Activated CD8-positive, alpha-beta memory T cell treated with anti-CD3 and anti-CD28 coated beads for 36 hours (primary cell): ENCODE measurements around the gene LRRC28. TPM values are rescaled to one million over a fixed set of nuclear protein-coding genes. Genes with fewer than 3 reads are reported as not detected.

Experiments used
- CTCF ChIA-PET: fragments of 350-600 bp; sonication (Branson Sonifier 250); formaldehyde crosslinking; loops from one replicate; lab custom pipeline; 2021; ENCODE audit warnings: antibody characterized with exemption; lab: Charles Lee
- POLR2A ChIA-PET: fragments of 350-600 bp; sonication (Branson Sonifier 250); formaldehyde crosslinking; loops from one replicate; lab custom pipeline; 2021; ENCODE audit warnings: antibody characterized with exemption; lab: Charles Lee
- total RNA-seq, 2 experiments: library from RNA; stranded (reverse); gene quantifications; one replicate each; pipeline ENCODE4 v1.2.3, GENCODE V29; 2021

The LRRC28 gene
- total RNA-seq, 2 experiments from 2014 or later, result 17.0 to 17.6 TPM

DNA sequence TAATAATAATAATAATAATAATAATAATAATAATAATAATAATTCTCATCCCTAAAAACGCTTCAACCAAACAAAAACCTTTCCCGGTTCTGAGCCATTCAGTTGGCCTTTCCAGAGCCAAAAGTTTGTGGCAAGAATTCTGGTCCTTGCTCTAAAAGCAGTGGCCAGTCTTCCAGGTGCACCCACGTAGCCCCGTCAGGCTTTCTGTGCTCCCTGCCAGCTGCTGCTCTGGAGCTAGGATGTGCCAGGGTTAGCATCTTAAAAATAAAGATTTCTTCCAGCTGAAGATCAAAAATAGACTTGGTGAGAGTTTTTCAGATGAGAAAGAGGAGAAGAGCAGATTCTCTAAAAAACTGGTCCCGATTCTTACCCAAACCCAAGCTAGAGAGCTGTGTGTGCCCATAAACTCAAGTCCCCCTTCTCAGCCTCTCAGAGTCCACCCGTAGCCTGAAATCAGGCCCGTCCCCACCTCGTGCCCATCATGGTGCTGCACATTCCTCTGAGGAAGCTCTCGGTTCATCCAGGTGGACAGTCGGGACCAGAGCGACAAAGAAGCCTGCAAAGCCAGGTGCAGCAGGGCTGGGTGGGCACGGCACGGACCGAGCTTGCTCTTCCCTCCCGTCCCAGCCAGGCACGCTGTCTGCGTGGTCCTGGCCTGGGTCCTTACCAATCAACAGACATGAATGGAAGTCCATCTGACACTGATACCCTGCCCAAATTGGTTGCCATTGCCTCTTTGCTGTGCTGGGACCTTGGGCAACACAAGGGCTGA lies 155.6 kb downstream of the LRRC28 start:
- ChIA-PET CTCF (no interaction called here), POLR2A (no interaction called here)

DNA sequence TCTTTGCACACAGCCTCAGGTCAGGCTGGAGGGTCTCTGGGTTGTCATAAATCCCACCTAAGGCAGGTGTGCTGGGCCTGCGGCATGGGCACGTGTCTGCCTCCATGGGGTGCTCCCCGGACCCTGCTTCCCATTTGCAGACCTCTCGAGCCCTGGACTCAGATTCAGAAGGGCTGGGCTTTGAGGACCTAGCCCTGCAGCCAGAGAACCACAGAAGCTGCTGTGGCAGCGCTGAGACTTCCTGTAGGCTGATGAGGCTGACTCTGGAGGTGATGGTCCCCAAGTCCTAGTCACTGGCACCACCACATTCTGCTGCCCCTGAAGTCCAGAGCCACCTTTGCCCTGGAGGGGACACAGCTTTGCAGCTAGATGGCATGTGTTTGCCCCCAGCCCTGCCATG lies 156.4 kb downstream of the LRRC28 start:
- ChIA-PET POLR2A (no interaction called here), CTCF (no interaction called here)

DNA sequence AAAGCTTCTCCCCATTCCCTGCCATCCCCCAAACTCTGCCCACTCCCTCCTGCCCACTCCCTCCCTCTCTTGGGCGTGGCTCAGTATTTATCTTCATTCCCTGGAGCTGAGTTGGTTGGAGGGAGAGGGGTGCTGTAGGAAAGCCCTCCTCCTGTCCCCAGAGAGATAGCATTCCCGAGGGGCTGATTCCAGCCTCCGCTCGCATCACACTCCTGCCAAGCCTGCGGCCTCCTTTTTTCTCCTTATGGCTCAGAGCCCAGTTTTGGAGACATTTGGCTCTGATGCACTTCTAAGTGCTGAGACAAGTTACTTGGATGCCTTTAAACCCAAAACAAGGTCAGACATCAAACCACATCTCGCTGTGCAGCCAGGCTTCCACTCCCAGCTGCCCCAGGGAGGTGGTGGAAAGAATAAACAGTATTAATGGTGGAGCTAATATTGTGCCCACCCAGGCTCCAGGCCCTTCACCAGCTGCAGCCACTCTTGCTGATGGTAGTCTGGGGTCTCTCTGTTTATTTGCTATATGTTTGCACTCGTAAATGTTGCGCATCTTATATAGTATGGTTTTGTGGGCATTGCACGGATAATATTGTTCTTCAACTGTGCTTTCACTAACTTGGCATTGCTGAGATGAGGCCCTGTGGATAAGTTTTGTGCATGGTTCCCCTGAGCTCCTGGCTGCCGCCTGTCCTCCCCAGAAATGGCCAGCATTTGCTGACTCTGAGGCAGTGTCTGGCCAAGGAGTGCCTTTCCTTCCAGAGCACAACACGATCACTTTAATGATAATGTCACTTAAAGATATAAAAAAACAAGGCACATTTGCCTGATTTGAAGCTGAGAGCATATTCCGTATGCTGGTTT lies 157.2 kb downstream of the LRRC28 start:
- ChIA-PET CTCF (no interaction called here), POLR2A (no interaction called here)

DNA sequence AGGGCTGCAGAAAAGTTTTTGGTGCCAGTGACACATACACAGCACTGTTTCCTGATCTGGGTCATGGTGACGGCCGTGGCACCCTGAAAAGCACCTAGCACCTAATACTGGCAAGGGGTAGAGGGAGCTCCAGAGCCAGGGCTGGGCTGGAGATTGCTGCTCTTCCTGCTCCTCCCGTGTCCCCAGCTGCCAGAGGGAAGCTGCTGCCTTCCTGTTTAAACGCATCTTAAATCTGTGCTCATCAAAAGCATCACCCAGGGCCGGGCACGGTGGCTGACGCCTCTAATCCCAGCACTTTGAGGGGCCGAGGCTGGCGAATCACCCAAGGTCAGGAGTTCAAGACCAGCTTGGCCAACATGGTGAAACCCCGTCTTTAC lies 157.8 kb downstream of the LRRC28 start:
- POLR2A ChIA-PET, result no interaction called here
- CTCF ChIA-PET, result interaction anchor here (0.7 kb wide), 1 partner anchor 12 kb away, joined by 3 read pairs; no protein-coding TSS in a partner anchor

DNA sequence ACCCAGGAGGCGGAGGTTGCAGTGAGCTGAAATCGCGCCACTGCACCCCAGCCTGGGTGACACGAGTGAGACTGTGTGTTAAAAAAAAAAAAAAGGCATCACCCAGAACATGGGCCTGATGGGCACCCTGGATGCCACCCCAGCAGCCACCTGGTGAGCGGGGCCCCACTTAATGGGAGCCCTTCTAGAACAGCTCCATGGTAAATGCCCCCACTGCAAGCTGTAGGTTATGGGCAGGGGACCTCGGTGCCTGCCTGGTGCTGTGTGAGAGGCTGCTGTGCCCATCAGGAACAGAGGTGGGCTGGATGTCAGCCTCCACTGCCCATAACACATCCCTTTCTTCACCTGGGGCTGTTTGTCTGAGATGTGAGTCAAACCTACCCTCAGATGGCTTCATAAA lies 158.3 kb downstream of the LRRC28 start:
- CTCF ChIA-PET, result interaction anchor here (0.7 to 1.3 kb wide), 2 partner anchors 11 to 14 kb away, joined by 3 read pairs; no protein-coding TSS in a partner anchor
- POLR2A ChIA-PET, result no interaction called here

DNA sequence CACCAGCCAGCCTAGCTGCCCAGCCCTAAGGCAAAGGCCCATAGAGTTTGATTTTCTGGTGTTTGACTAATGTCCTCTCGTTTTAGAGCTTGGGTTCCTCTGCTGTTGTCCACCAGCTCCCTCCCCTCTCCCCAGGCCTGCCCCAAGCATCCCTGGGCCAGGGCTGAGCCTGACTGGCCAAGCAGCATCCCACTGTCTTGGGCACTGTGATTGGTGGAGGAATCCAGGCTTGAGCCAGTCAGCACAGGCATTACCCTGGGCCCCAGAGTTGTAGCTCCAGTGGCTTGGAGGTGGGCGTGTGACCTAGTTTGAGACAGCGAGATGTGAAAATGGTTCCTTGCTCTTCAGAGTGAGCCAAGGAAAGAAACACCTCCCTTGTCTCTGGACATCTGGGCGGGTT lies 159.2 kb downstream of the LRRC28 start:
- POLR2A ChIA-PET, result no interaction called here
- CTCF ChIA-PET, result interaction anchor here (1.3 kb wide), 1 partner anchor 13 kb away, joined by 3 read pairs; no protein-coding TSS in a partner anchor

DNA sequence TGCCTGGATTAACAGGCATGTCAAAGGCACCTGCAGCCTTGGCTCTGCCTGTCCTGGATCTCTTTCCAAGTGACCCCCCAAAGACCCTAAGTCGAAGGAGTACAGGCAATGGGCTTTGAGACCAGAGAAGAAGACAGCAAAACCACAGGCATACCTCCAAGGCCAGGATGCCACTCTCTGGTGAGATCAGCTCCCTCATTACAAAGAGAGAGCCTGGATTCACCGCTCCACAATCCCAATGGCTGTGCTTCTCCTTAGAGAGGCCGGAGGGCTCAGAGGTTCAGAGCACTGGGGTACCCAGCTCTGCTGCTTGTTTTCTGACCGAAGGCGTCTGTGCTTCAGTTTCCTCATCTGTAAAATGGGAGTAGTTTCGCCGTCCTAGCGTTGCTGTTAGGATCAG lies 160.0 kb downstream of the LRRC28 start:
- ChIA-PET CTCF (no interaction called here), POLR2A (no interaction called here)

DNA sequence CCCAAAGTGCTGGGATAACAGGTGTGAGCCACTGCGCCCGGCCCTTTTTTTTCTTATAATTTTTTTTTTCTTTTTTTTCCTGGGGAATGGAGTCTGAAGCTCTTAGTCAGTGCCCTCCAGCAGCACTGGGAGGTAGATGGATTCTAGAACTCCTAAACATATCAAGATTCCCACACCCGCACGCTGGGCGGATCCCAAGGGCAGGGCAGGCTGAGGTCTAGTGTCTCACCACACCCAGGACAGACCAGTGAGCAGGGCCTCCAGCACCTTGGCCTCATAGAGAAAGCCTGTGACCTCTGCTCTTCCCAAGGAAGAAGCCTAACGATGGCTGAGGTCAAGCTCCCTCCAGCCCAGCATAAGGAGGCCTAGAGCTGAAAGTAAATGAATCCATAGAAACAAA lies 160.8 kb downstream of the LRRC28 start:
- ChIA-PET CTCF (no interaction called here), POLR2A (no interaction called here)

DNA sequence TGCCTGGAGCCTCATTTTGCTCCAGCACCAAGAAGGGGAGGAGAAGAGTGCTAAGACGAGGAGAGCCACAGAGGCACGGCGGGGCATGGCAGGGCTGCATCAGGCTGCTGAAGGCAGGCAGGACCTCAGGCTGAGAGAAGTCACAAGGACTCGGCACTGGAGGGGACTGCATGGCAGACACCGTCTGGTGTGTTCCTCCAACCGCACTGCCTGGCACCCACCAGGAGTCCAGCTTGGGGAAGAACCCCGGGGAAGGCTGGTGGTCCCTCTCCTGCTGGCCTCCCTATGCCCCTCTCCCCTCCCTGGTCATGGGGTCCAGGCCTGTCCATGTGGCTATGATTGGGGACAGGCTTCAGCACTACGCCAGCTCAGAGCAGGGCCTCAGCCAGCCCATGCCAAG lies 161.3 kb downstream of the LRRC28 start:
- CTCF ChIA-PET, result no interaction called here
- POLR2A ChIA-PET, result no interaction called here

DNA sequence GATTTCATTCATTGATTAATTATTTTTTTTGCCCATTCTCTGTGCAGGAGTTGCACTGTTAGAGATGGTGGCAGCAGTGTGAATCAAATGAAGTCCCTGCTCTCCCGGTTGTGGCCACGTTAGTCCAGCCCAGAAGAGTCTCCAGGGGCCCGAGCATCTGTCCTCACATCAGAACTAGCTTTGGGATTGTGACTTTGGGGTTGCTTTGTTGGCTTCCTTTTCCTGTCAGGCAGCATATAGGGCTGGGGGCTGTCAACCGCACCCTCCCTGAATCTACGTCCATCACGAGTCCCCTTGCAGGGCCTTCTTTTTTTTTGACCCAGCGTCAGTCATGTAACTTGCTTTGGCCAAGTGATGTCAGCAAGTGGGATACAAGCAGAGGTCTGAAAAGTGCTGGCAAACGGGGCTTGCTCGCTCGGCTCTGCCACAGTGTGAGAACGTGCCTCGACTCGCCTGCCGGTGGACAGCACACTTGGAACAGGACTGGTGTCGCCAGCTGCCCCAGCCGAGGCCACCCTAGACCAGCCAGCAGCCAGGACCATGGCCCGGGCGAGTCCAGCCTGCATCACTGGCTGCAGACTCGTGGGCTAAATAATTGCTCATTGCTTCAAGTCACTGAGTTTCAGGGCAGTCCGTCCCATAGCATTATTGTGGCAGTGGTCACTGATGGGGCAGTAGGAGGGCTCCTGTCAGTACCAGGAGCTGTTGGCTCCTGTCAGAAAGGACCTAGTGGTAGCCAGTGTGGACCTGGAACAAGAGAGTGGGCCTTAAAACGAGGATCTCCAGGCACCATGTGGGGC lies 162.9 kb downstream of the LRRC28 start:
- POLR2A ChIA-PET, result no interaction called here
- CTCF ChIA-PET, result no interaction called here

DNA sequence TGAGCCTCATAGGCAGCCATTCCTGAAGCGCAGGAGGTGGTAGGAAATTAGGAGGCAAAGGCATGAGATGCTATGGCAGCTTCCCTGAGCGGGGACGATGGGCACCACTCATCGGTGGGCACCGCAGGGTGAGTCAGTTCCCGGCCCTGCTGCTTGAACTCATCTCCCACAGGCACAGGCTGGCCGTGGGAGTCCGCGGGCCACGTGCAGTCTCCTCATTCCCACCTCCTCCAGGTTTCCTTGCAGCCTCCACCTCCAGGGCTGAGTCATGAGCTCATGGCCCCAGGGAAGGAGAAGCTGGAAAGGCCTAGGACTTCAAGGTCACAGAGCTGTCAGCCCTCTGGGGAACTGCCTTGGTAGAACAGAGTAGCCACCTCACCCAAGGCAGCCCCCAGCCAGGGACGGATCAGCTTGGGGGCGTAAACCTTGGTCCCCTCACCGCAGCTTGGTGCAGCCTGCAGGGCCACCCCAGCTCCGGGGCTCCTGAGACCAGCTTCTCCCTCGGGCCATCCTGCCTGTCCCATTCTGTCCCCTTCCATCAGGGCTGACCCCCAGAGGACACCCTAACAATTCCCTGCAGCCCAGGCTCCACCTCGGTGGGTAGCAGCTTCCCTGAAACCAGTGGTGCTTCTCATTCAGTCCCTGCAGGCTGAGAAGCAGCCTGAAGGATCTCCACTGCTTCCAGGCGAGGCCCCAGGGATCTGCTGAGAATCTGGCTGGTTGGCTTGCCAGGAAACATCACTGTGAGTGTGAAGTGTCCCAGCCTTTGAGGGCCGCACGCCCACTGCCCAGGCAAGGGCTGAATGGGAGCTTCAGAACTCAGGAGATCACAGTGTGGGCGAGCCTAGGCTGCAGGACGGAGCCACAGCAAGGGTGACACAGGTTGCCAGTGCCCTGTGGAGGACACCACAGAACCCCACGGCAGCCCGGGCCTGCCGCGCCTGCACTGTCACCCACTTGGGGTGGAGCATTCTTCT lies 163.8 kb downstream of the LRRC28 start:
- POLR2A ChIA-PET, result no interaction called here
- CTCF ChIA-PET, result no interaction called here

DNA sequence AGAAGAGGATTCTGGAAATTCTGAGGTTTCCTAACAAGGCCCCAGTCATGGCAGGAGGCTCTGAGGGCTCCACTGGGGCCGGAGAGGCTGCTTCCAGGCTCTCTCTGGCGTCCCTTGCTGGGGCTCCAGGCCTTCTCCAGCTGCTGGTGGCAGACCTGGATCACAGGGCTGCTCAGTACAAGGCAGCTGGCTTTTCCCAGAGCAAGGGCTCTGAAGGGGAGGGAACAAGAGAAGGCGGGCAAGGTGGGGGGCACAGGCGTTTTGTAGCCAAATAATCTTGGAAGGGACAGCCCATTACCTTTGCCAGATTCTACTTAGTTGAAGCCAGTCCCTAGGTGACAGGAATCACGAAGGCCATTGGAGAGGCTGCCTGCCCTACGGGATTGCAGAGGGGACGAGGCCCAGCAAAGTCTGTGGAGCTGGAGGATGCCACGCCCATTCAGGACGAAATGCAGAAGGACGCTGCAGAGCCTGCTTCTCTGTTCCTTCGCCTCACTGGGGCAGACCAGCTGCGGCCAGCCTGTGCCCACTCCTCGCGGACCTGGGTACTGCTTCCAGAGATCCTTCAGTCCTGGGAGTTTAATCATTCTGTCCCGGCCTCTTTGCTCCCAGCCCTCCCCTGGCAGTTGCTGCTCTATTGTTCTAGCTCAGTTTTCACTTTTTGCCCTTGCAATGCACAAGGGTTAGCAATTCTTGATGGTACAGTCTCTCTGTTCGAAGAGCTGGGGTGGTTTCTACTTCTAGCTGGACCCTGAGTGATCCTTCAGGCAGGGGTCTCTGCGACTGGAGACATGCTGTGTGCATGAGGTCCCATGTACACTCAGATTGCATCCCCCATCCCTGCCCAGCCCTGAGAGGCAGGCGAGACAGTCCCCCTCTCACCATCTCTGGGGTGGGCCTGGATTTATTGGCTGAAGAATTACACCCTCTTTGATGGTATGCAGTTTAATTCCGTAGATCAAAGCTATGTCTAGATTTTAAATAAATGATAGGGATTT lies 165.2 kb downstream of the LRRC28 start:
- ChIA-PET CTCF (no interaction called here), POLR2A (no interaction called here)

DNA sequence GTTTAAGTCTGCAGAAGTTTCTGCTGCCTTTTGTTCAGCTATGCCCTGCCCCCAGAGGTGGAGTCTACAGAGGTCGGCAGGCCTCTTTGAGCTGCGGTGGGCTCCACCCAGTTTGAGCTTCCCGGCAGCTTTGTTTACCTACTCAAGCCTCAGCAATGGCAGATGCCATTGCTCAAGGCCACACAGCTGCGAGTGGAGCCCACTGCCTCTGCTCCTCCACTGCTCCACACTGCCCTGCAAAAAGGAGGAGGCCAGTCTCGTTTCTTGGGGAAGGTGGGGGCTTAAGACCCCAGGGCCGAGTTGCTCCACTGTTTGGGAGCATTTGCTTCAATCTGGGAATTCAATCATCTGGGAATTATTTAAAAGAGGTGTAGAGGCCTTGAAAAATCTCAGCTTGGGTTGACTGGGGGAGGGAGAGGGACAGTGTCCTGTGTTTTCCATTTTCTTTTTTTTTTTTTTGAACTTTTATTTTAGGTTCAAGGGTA lies 169.9 kb downstream of the LRRC28 start:
- ChIA-PET CTCF (interaction anchor here (0.9 kb wide), 1 partner anchor 12 kb away, joined by 3 read pairs; no protein-coding TSS in a partner anchor), POLR2A (no interaction called here)

DNA sequence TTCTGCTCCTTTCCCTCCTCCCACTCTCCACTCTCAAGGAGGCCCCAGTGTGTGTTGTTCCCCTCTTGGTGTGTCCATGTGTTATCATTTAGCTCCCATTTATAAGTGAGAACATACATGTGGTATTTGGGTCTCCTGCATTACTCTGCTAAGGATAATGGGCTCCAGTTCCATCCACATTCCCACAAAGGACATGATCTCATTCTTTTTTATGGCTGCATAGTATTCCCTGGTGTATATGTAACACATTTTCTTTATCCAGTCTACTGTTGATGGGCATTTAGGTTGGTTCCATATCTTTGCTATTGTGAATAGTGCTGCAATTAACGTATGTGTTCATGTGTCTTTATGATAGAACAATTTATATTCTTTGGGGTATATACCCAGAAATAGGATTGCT lies 170.5 kb downstream of the LRRC28 start:
- CTCF ChIA-PET, result no interaction called here

DNA sequence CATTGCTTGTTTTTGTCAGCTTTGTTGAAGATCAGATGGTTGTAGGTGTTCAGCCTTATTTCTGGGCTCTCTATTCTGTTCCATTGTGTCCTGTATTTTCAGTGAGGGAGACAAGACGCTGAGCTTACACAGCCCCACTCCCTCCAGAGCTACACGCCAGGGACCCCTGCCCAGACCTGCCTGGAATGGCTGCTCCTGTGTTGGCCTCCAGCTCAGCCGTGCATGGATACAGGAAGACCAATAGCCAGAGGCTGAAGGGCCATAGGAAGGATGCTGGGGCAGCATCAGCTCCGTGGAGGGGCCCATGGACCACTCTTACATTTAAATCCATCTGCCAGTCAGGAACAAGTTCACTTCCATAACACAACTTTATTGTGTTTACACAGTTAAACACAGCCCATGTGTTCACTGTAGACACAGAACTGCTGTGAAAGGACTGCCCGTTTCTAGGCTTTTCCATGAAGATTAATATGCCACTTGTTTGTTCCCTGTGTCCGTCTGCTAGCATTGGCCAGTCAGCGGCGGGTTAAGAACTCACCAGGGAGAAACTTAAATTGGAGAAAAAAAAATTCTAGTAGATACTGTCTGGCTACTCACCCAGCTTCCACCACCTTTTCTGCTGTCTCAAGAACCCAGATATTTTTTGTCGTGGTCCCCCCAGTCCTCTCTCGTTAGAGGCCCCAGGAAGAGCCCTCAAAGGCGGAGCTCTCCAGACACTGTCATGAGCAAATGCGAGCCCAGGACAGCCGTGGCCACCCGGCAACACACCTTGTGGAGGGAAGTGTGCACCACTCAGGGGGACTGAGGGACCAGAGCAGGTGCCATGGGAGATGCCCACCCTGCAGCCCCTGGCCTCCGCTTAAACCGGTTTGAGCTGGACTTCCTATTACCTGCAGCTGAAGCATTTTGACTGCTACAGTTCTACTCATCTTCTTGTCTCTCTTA lies 172.2 kb downstream of the LRRC28 start:
- ChIA-PET POLR2A (no interaction called here), CTCF (interaction anchor here (0.7 kb wide), 1 partner anchor 13 kb away, joined by 3 read pairs; no protein-coding TSS in a partner anchor)

More for the DNA sequence above, 170.5 kb downstream of the LRRC28 start:
- POLR2A ChIA-PET, result no interaction called here

DNA sequence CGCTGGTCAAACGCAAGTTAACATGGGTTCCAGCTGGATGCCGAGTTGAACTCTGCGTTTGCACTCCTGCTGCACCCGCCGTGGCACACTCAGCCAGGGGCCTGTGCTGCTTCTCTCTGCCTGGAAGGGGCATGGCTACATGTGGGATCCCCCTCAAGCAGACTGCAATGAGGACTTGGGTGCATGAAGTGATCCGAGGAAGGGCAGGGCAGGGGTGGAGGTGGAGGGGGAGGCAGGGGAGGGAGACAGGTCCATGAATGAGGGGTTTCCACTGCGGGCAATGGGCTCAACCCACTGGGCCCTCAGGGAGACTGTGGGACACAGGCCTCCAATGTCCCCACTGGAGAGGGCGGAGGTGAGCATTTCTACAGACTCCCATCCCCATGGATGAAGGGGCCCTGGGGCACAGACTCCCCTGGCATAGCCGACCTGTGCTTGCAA lies 172.9 kb downstream of the LRRC28 start:
- CTCF ChIA-PET, result interaction anchor here (0.7 kb wide), 1 partner anchor 14 kb away, joined by 3 read pairs; no protein-coding TSS in a partner anchor
- POLR2A ChIA-PET, result no interaction called here
